Measurements from ENCODE around the gene NCEH1. TPM values are rescaled to one million over a fixed set of nuclear protein-coding genes. Genes with fewer than 3 reads are reported as not detected.

The NCEH1 gene
- total RNA-seq, 1 experiment from 2014 or later: 4.5 TPM

Other genes starting within 250 kb of the NCEH1 start
- gene TNFSF10, start 187.6 kb downstream of the NCEH1 start, total RNA-seq (2021): 0.22 to 0.39 TPM (median 0.27 TPM) in 3 replicates
- gene ECT2, start 39.7 kb upstream of the NCEH1 start, total RNA-seq (2021): 80.9 to 97.7 TPM (median 84.3 TPM) in 3 replicates